Measurements from ENCODE around the gene NTPCR.

- no peak for TF ChIP-seq POLR2A (IDR thresholded peaks at IDR 0.05)
- TF ChIP-seq, protein P1, sequence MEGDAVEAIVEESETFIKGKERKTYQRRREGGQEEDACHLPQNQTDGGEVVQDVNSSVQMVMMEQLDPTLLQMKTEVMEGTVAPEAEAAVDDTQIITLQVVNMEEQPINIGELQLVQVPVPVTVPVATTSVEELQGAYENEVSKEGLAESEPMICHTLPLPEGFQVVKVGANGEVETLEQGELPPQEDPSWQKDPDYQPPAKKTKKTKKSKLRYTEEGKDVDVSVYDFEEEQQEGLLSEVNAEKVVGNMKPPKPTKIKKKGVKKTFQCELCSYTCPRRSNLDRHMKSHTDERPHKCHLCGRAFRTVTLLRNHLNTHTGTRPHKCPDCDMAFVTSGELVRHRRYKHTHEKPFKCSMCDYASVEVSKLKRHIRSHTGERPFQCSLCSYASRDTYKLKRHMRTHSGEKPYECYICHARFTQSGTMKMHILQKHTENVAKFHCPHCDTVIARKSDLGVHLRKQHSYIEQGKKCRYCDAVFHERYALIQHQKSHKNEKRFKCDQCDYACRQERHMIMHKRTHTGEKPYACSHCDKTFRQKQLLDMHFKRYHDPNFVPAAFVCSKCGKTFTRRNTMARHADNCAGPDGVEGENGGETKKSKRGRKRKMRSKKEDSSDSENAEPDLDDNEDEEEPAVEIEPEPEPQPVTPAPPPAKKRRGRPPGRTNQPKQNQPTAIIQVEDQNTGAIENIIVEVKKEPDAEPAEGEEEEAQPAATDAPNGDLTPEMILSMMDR (IDR thresholded peaks at IDR 0.05) = no peak
These were observed 6.6 kb upstream of the NTPCR start for GRCh38 chr1:232943679-232944252.
